ENCODE results near the gene BLVRA.

DNA sequence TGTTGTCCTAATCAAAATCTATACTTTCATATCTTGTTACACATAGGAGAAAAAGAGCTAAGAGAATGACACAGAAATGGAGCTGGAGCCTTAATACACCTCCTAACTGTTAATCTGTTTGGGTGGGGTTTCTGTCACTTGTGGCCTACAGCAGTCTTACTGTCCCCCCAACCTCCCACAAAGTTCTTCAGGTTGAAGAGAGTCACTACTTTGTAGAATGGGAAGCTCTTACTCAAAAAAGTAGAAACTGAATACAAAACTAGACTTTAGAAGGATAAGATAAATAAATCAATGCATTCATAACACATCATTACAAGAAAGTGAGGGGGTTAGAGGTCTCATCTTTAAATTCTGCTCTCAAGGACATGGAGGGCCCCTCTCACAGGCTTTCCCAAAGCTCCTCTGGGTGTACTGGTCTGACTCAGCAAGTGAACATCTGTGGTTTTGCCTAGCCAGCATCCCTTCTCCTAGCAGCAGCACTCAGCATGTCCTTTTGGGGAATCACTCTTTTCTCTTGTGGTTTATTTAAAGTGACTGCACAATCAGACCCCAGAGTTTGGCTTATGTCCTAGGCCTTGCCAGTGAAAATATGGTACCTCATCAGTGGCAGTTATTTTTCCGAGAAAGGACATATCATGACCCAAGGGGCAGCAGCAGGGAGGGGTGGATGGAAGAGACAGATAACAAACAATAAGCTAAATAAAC, 2.0 kb upstream of the BLVRA start:
- TF ChIP-seq SUZ12 (IDR thresholded peaks at IDR 0.05; ENCODE audit: extremely low read depth, insufficient read depth, insufficient read length) (no peak), YY1 (IDR thresholded peaks at IDR 0.05; ENCODE audit: insufficient read depth, insufficient read length) (no peak)
